H54 (cell line): ENCODE measurements around the gene CLUH.
"Not testable (repeated sequence)": the region's sequence is repeated elsewhere in the genome, so short reads cannot be mapped to it uniquely, and the experiment has no call there.

ENCODE experiments used
- DNase-seq: peaks from one replicate; pipeline ENCODE4 v3.0.0; 2011; ENCODE audit warnings: low spot score, mixed read lengths; ENCODE audit not compliant: insufficient read length
- FAIRE-seq: peaks from 3 replicates; lab custom pipeline; 2011; peaks lifted over from hg19 to GRCh38; lab: Jason Lieb, UNC
- POLR2A ChIP-seq: IDR thresholded peaks from 2 replicates; pipeline ENCODE4 v1.6.1; 2011; ENCODE audit warnings: low read depth, mild to moderate bottlenecking, low read length

The CLUH gene

GRCh38 chr17:2700491-2701141, 10.9 kb downstream of the CLUH start:
- no peak for FAIRE-seq
- no peak for TF ChIP-seq POLR2A
- DNase-seq = no peak

GRCh38 chr17:2700030-2700490, 11.5 kb downstream of the CLUH start:
- no peak for TF ChIP-seq POLR2A
- DNase-seq = no peak
- FAIRE-seq = no peak

DNA sequence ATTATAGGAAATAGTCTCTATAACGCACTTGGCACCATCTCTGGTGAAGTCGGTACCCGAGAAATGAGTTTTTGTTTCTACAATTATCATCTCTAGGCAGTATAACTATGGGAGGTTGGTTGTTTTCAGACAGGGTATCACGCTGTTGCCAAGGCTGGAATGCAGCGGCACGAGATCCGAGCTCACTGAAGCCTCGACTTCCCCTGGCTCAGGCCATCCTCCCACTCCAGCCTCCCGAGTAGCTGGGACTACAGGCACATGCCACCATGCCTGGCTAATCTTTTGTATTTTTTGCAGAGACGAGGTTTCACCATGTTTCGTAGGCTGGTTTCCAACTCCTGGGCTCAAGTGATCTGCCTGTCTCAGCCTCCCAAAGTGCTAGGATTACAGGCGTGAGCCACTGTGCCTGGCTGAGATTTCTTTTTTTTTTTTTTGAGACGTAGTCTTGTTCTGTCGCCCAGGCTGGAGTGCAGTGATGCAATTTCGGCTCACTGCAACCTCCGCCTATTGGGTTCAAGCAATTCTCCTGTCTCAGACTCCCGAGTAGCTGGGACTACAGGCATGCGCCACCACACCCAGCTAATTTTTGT, 12.3 kb downstream of the CLUH start:
- DNase-seq, FAIRE-seq: not testable (repeated sequence)

DNA sequence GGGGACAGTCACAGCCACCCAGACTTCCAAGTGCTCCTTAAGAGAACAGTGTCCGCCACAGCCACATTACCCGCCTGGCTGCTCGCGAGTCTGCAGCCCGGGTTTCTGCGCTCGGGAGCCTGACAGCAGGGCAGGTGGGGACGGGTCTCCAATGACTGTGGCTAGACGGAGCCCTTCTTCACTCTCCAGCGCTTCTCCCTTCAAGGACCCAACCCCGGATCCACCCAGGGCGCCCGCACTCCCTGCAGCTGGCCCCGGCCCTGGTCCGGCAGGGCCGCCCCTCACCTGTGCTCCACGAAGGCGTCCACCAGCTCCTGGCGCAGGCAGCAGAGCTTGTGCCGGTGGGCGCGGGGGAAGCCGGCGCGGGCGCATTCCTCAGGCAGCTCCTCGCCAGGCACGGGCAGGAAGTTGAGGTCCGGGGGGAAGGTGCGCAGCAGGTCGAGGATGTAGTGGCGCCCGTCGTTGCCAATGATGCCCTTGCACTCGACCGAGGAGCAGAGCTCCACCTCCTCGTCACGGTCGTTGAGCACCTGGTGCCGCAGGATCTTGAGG, 13.9 kb downstream of the CLUH start:
- DNase-seq (no peak), FAIRE-seq (no peak)
- no peak for TF ChIP-seq POLR2A

GRCh38 chr17:2695961-2696760, 15.4 kb downstream of the CLUH start:
- TF ChIP-seq POLR2A = no peak
- DNase-seq = no peak
- no peak for FAIRE-seq

DNA sequence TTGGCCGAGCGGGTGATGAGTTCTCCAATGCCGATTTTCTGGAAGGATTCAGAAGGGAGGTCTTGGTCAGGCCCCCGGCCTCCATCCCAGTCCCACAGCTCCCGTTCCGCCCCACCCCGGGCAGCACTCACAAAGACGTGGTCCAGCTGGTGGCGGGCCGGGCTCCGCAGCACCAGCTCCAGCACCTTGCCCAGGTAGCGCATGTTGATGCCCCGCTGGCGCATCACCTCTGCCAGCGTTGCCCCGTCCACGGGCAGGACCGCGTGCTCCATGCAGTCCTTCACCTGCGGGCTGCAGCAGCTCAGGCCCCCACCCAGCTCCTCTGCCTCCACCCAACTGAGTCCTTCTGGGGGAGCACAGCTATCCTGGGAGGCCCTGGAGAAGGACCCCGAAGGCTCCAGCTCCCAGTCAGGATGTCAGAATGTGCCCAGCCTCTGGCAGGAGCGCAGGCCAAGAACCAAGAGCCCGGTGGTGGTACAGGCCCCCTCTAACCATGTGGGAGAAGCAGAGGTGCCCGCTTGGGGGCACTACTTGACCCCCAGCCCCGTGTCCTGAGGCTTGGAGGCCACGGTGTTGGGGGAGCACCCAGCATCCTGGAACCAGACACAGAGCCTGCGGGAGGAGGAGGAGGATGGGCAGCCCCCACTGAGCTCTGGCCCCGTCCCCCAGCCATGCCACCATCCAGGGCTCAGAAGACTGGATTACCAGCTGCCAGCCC, 16.2 kb downstream of the CLUH start:
- FAIRE-seq (no peak), DNase-seq (no peak)
- no peak for TF ChIP-seq POLR2A

DNA sequence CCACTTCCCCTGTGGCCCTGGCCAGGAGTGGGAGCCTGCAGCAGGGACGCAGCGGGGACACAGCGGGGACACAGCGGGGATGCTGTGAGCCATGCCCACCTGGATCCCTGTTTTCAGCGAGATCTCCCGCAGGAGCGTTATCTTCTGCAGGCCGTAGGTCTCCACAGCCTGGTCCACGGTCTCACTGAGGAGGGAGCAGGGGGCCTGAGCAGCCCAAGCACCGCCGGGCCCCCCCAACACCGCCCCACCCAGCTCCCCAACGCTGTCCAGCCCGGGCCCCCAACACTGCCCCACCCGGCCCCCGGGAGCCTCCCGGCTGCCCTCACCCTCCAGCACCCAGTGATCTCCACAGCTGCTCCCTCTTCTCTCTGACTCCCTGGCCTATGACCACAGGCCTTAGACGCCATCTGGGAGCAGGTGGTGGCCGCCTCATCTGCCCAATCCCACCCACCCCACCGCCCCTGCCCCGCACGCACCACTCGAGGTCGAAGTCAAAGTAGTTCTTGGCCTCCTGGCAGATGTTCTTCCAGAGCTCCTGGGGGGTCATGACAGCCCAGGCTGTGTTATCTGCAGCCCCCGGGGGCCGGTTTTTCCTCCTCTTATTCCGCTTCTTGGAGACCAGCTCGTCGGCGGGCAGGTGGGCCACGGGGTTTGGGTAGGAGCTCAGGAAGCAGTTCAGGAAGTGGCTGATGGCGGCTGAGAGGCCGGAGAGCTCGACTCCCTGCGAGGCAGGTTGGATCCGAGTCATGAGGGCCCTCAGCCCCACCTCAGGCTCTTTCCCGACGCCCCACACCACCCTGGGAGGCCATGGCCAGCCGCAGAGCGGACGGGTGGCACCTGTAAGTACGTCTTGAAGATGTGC, 17.0 kb downstream of the CLUH start:
- FAIRE-seq = no peak
- no peak for DNase-seq
- TF ChIP-seq POLR2A = no peak

DNA sequence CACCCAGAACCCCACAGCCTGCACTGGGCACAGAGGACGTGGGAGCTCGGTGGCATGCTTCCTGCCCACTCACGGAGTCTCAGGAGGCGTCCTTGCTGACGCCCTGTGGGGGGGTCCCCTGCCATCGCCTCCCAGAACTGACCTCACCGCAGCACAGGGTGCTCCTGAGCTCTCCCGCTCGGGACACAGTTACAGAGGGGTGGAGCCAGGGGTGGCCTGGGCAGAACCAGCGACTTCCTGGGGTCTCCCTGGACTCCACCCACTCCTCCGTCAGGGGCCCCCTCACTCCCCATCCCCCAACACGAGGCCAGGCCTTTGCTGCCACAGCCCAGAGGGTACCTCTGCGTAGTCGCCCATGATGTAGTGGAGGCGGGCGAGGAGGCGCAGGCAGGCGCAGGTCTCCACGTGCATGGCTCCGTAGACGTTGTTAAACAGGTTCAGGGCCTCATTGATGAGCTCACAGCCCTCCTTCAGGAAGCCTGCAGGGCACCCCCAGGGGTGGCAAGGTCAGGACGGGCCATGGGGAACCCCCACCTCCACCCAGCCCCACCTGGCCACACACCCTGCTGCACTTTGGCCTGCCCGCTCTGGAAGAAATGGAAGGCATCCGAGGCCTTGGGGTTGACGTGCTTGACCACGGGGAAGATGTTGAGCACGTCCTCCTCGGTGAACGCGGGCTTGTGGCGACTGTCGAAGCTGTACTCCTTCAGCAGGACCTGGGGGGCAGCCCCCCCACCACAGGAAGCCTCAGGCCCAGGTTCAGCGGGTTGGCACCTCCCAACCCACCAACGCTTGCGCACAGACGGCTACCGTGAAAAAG, 17.8 kb downstream of the CLUH start:
- DNase-seq (no peak), FAIRE-seq (no peak)
- TF ChIP-seq POLR2A = no peak

DNA sequence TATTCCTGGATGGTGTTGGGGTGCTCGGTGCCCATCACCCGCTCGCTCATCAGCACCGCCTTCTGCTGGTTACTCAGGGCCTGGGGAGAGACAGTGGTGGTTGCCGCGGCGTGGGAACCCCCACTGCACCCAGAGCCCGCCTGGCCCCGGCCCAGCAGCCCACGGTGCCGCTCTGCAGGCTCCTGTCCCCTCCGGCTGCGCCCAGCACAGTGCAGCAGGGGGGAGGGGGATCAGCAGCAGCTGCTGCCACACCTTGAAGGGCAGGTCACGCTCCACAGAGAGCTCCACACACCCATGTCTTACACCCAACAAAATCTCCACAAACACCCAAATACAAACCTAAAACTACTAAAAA, 18.8 kb downstream of the CLUH start:
- DNase-seq (no peak), FAIRE-seq (no peak)
- TF ChIP-seq POLR2A = no peak

DNA sequence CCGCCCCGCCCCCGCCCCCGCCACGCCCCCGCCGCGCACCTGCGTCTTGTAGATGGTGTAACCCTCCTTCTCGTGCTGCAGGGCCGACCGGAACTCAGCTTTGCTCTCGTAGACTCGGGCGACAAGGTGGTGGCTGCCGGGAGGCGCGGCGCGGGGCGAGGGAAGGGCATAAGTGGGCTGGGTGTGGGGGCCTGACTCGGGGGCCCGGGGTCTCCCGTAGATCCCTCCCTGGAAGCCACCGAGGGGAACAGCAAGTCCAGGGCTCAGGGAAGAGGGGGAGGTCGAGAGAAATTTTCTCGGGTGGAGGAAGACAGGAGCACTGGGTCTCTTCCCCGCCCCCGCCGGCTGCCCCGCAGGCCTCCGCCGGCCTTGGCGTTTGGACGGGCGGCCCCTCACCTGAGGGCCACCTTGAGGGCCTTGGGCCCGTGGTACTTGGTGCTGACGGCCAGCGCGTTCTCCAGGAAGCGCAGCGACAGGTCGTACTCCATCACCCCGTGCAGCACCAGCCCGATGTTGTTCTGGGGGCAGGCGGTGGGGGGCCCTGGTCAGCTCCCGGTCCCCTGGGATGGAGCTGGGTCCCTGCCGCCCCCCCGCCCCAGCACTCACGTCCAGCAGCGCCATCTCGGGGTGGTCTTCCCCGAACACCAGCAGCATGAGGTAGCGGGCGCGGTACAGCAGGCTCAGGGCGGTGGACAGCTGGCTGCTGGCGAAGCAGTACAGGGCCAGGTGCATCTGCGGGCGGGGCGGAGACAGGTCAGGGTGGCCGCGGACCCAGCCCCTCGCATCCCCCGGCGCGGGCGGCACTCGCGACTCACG, 19.4 kb downstream of the CLUH start:
- FAIRE-seq = no peak
- TF ChIP-seq POLR2A = no peak

DNA sequence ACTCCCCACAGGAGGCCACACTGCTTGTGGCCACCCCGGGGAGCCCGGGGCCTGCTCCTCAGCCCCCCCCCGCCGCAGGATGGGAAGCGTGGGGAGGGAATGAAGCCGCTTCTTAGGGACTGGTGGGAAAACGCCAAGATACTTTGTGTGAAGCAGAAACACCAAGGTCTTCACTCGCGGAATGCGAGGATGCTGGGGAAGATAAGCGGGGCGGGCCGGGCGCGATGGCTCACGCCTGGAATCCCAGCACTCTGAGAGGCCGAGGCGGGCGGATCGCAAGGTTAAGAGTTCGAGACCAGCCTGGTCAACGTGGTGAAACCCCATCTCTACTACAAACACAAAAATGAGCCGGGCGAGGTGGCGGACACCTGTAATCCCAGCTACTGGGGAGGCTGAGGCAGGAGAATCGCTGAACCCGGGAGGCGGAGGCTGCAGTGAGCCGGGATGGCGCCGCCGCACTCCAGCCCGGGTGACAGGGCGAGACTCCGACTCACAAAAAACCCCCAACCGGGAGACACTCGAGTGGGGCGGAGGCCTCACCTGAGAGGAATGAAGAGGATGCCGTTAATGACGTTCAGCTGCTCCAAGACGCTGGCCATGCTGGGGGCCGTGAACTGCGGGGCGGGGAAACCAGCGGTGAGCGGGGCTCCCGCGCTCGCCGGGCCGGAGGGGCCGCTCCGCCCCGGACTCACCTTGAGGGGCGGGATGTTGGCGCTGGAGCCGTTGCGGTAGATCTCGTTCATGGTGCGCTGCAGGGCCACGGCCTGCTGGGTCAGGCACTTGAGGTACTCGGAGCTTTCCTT, 20.3 kb downstream of the CLUH start:
- no peak for FAIRE-seq
- no peak for TF ChIP-seq POLR2A
- DNase-seq = no peak

More for the DNA sequence above, 19.4 kb downstream of the CLUH start:
- no peak for DNase-seq
